HepG2 (cell line): ENCODE measurements around the gene SLC9A5. TPM values are rescaled to one million over a fixed set of nuclear protein-coding genes. Genes with fewer than 3 reads are reported as not detected.
A peak's percentile ranks its signal among the peaks of the same experiment; 100 is the strongest.

Experiments used
- HMGA1 ChIP-seq: sonication (generic); formaldehyde crosslinking; conservative IDR thresholded peaks from 2 replicates; pipeline ENCODE4 v1.4.0; 2020; ENCODE audit warnings: missing genetic modification reagents
- KDM5B ChIP-seq: sonication (generic); formaldehyde crosslinking; IDR thresholded peaks from 2 replicates; pipeline ENCODE4 v1.4.0; 2020; ENCODE audit warnings: missing genetic modification reagents, mild to moderate bottlenecking, borderline replicate concordance
- MIER2 ChIP-seq: IDR thresholded peaks from 2 replicates; pipeline ENCODE4 v1.6.1; 2016; ENCODE audit warnings: missing biosample characterization, missing genetic modification reagents
- MTA3 ChIP-seq: sonication (generic); formaldehyde crosslinking; IDR thresholded peaks from 2 replicates; pipeline ENCODE4 v1.4.0; 2020; ENCODE audit warnings: missing genetic modification reagents
- NFKBIZ ChIP-seq: IDR thresholded peaks from 2 replicates; pipeline ENCODE4 v1.6.1; 2018; ENCODE audit warnings: missing genetic modification reagents, missing compliant biosample characterization
- RFX3 ChIP-seq: IDR thresholded peaks from 2 replicates; pipeline ENCODE4 v1.6.1; 2016; ENCODE audit warnings: missing biosample characterization, missing genetic modification reagents
- ZBTB21 ChIP-seq: sonication (generic); formaldehyde crosslinking; IDR thresholded peaks from 2 replicates; pipeline ENCODE4 v1.4.0; 2020; ENCODE audit warnings: missing genetic modification reagents
- ZNF143 ChIP-seq: sonication (generic); formaldehyde crosslinking; IDR thresholded peaks from 2 replicates; pipeline ENCODE4 v1.4.0; 2020; ENCODE audit warnings: missing genetic modification reagents
- ZNF224 ChIP-seq: sonication (generic); formaldehyde crosslinking; IDR thresholded peaks from 2 replicates; pipeline ENCODE4 v1.5.0; 2020; ENCODE audit warnings: mild to moderate bottlenecking, missing genetic modification reagents
- ZNF251 ChIP-seq: sonication (generic); formaldehyde crosslinking; IDR thresholded peaks from 2 replicates; pipeline ENCODE4 v1.9.0; 2021; ENCODE audit warnings: mild to moderate bottlenecking, missing genetic modification reagents
- ZNF451 ChIP-seq: sonication (generic); formaldehyde crosslinking; IDR thresholded peaks from 2 replicates; pipeline ENCODE4 v1.5.0; 2020; ENCODE audit warnings: mild to moderate bottlenecking, missing genetic modification reagents
- ZNF530 ChIP-seq: sonication (generic); formaldehyde crosslinking; IDR thresholded peaks from 2 replicates; pipeline ENCODE4 v1.5.0; 2020; ENCODE audit warnings: low read depth, mild to moderate bottlenecking, missing genetic modification reagents
- ZNF678 ChIP-seq: sonication (generic); formaldehyde crosslinking; IDR thresholded peaks from 2 replicates; pipeline ENCODE4 v1.4.0; 2020; ENCODE audit warnings: mild to moderate bottlenecking, missing genetic modification reagents
- ZNF790 ChIP-seq: sonication (generic); formaldehyde crosslinking; IDR thresholded peaks from 2 replicates; pipeline ENCODE4 v1.8.0; 2022; ENCODE audit warnings: missing genetic modification reagents, mild to moderate bottlenecking, borderline replicate concordance
- polyA plus RNA-seq, 8 experiments: library from polyadenylated mRNA; depleted of rRNA in 3 of 8; stranded (reverse) in 7 of 8; unstranded in 1 of 8; fragments of >200 nt; fragmentation: Illumina TruSeq in 4 of 8; extraction: Trizol in 4 of 8; gene quantifications; 2 replicates each; pipeline versions ENCODE4 v1.2.1 to v1.2.3, GENCODE V29; 2011 to 2016; ENCODE audit warnings: low read depth in 4 of 8, missing spikeins in 1 of 8, mixed read lengths in 1 of 8; ENCODE audit not compliant: insufficient read depth in 1 of 8
- total RNA-seq, 5 experiments: library from RNA; depleted of rRNA; stranded (reverse); fragments of >200 nt; fragmentation: Illumina TruSeq; extraction: Trizol; gene quantifications; 2 replicates each; pipeline ENCODE4 v1.2.3, GENCODE V29; 2016; ENCODE audit warnings: low read depth in 1 of 5
- TF ChIP-seq, protein P1 (sequence below): sonication (generic); formaldehyde crosslinking; IDR thresholded peaks from 2 replicates; pipeline ENCODE4 v1.5.0; 2020; ENCODE audit warnings: mild to moderate bottlenecking, missing genetic modification reagents
- TF ChIP-seq, protein P2 (sequence below): sonication (generic); formaldehyde crosslinking; IDR thresholded peaks from 2 replicates; pipeline ENCODE4 v1.8.0; 2022; ENCODE audit warnings: missing genetic modification reagents, mild to moderate bottlenecking, inconsistent platforms, borderline replicate concordance
- TF ChIP-seq, protein P3 (sequence below): IDR thresholded peaks from 2 replicates; pipeline ENCODE4 v1.6.1; 2012; ENCODE audit warnings: inconsistent platforms
- TF ChIP-seq, protein P4 (sequence below): IDR thresholded peaks from 2 replicates; pipeline ENCODE4 v1.6.1; 2018; ENCODE audit warnings: missing genetic modification reagents, mild to moderate bottlenecking, missing compliant biosample characterization
- TF ChIP-seq, protein P5 (sequence below): sonication (generic); formaldehyde crosslinking; IDR thresholded peaks from 2 replicates; pipeline ENCODE4 v1.5.1; 2020; ENCODE audit warnings: mild to moderate bottlenecking, missing genetic modification reagents, moderate library complexity
- TF ChIP-seq, protein P6 (sequence below): sonication (generic); formaldehyde crosslinking; IDR thresholded peaks from 2 replicates; pipeline ENCODE4 v1.5.0; 2020; ENCODE audit warnings: missing genetic modification reagents

SLC9A5 gene
- total and polyA plus RNA-seq, 2 of the 13 experiments (the other 11 are each of a cell fraction or from before 2014, with no cell fraction given) = 0.58 to 1.4 TPM

DNA sequence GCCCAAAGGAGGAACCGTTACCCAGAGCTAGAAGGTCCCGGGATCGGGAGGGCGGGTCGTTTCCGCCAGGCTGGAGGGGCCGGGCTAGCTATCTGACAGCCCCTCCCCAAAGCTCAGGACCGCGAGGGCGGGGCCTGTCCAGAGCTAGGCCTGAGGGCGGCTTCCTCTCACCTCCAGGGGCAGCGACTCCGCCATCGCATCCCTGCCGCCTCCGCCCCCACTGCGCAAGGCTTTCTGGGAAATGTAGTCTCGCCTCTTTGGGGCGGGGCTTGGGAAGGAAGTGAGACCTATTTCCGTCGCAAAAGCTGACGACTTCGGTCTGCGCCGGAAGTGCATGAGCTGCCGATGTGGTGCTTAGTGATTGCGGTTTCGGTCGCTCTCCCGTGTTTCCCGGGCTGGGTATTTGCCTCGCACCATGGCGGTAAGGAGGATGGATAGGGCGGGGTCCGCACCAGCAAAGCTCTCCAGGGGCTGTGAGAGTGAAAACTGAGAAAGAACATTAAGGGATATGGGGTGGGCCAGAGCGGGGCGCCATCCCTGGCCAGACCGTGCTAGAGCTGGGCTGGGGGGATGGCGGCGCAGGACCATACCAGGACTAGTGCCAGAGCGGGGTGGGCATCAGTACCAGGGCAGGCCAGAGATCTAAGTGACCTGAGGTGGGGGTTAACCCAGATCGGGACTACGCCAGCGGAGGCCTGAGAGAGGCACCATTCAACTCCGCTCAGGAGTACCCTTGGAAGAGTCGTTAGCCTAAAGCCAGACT lies 21.8 kb upstream of the SLC9A5 start, which contains the start of gene TMEM208 (continued):
- TF ChIP-seq ZNF790 (CRISPR knock-in tag) (peak; percentile 92; the same call in 1 of the 2 replicates), MIER2 (CRISPR knock-in tag) (peak; percentile 74), MTA3 (no peak), ZNF678 (CRISPR knock-in tag) (no peak; the same call in 1 of the 2 replicates), ZNF251 (CRISPR knock-in tag) (no peak), ZBTB21 (peak; percentile 55), NFKBIZ (CRISPR knock-in tag) (peak; percentile 89), ZNF530 (CRISPR knock-in tag) (no peak), ZNF451 (CRISPR knock-in tag) (0 out of 2 replicates have a peak, but pooled peaks have one; percentile 55), RFX3 (CRISPR knock-in tag) (no peak), HMGA1 (no peak), ZNF224 (0 out of 2 replicates have a peak, but pooled peaks have one; percentile 73), ZNF143 (CRISPR knock-in tag) (peak; percentile 99), KDM5B (CRISPR knock-in tag) (peak; percentile 56; the same call in 1 of the 2 replicates)
- TF ChIP-seq, protein P1, sequence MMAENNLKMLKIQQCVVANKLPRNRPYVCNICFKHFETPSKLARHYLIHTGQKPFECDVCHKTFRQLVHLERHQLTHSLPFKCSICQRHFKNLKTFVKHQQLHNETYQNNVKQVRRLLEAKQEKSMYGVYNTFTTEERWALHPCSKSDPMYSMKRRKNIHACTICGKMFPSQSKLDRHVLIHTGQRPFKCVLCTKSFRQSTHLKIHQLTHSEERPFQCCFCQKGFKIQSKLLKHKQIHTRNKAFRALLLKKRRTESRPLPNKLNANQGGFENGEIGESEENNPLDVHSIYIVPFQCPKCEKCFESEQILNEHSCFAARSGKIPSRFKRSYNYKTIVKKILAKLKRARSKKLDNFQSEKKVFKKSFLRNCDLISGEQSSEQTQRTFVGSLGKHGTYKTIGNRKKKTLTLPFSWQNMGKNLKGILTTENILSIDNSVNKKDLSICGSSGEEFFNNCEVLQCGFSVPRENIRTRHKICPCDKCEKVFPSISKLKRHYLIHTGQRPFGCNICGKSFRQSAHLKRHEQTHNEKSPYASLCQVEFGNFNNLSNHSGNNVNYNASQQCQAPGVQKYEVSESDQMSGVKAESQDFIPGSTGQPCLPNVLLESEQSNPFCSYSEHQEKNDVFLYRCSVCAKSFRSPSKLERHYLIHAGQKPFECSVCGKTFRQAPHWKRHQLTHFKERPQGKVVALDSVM = no peak
- TF ChIP-seq, protein P2, sequence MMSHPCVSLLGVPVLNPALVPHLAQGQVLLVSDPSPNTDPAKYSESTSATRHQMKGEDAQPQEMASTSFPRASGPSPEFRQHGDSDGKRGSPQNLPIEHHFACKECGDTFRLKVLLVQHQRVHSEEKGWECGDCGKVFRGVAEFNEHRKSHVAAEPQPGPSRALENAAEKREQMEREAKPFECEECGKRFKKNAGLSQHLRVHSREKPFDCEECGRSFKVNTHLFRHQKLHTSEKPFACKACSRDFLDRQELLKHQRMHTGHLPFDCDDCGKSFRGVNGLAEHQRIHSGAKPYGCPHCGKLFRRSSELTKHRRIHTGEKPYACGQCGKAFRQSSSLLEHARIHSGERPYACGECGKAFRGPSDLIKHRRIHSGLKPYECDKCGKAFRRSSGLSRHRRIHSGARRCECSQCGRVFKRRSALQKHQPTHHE = peak; percentile 90; the same call in 1 of the 2 replicates
- TF ChIP-seq, protein P3, sequence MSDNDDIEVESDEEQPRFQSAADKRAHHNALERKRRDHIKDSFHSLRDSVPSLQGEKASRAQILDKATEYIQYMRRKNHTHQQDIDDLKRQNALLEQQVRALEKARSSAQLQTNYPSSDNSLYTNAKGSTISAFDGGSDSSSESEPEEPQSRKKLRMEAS = peak; percentile 91
- TF ChIP-seq, protein P4, sequence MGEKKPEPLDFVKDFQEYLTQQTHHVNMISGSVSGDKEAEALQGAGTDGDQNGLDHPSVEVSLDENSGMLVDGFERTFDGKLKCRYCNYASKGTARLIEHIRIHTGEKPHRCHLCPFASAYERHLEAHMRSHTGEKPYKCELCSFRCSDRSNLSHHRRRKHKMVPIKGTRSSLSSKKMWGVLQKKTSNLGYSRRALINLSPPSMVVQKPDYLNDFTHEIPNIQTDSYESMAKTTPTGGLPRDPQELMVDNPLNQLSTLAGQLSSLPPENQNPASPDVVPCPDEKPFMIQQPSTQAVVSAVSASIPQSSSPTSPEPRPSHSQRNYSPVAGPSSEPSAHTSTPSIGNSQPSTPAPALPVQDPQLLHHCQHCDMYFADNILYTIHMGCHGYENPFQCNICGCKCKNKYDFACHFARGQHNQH = peak; percentile 96
- TF ChIP-seq, protein P5, sequence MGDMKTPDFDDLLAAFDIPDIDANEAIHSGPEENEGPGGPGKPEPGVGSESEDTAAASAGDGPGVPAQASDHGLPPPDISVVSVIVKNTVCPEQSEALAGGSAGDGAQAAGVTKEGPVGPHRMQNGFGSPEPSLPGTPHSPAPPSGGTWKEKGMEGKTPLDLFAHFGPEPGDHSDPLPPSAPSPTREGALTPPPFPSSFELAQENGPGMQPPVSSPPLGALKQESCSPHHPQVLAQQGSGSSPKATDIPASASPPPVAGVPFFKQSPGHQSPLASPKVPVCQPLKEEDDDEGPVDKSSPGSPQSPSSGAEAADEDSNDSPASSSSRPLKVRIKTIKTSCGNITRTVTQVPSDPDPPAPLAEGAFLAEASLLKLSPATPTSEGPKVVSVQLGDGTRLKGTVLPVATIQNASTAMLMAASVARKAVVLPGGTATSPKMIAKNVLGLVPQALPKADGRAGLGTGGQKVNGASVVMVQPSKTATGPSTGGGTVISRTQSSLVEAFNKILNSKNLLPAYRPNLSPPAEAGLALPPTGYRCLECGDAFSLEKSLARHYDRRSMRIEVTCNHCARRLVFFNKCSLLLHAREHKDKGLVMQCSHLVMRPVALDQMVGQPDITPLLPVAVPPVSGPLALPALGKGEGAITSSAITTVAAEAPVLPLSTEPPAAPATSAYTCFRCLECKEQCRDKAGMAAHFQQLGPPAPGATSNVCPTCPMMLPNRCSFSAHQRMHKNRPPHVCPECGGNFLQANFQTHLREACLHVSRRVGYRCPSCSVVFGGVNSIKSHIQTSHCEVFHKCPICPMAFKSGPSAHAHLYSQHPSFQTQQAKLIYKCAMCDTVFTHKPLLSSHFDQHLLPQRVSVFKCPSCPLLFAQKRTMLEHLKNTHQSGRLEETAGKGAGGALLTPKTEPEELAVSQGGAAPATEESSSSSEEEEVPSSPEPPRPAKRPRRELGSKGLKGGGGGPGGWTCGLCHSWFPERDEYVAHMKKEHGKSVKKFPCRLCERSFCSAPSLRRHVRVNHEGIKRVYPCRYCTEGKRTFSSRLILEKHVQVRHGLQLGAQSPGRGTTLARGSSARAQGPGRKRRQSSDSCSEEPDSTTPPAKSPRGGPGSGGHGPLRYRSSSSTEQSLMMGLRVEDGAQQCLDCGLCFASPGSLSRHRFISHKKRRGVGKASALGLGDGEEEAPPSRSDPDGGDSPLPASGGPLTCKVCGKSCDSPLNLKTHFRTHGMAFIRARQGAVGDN (CRISPR knock-in tag) = peak; percentile 91
- TF ChIP-seq, protein P6, sequence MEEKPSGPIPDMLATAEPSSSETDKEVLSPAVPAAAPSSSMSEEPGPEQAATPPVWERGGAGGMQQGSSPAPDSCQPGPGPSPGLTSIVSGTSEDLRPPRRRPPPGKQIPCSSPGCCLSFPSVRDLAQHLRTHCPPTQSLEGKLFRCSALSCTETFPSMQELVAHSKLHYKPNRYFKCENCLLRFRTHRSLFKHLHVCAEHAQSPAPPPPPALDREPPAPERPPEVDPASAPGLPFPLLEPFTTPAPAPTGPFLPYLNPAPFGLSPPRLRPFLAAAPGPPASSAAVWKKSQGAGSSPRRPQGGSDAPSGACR = peak; percentile 37; the same call in 1 of the 2 replicates
